ENCODE measurements around the gene BTNL9. TPM values are rescaled to one million over a fixed set of nuclear protein-coding genes. Genes with fewer than 3 reads are reported as not detected.

BTNL9 gene
- total RNA-seq, 4 donors from 2014 or later, result 9.0 to 36.9 (median 18.9) TPM

DNA sequence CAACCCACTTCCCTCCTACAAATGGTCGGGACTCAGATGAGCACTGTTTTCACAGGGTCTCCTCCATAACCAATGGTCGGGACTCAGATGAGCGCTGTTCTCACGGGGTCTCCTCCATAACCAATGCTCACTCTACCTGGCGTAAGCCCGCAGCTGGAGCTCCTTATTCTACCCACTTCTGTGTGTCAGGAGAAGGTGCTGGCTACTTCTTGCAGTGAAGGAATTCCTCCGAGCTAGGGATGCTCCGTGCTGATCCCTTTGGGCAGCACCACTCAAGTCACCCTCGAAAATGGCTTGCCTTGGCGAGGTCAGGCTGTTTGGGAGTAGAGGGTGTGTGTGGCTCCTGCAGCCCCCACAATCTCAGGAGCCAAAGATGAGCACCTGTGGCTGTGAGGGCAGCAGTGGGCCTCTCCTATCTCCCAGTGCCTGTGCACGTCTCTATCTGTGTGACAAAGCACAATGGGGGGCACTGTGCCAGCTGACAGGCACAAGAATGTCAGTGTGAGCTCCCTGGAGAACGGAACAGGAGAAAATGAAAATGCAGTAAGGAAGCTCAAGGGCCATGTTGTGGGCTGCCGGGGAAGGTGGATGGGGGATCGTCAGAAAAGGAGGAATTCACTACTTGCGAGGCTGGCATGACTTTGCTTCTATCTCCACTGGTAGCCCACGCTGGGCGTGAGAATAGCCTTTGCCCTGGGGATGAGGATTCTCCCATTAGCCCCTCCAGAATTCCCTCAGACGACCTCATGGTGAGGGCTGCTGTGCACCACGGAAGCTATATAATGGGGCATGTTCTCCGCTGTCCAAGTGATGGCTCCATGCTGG, 3.9 kb upstream of the BTNL9 start:
- peak in 1 of 2 donors; percentile 26 for DNase-seq
- no peaks in the 10 kb centered on the region for H3K9me3 ChIP-seq
- no peak for TF ChIP-seq POLR2A (IDR thresholded peaks at IDR 0.05)
- TF ChIP-seq, protein P1, sequence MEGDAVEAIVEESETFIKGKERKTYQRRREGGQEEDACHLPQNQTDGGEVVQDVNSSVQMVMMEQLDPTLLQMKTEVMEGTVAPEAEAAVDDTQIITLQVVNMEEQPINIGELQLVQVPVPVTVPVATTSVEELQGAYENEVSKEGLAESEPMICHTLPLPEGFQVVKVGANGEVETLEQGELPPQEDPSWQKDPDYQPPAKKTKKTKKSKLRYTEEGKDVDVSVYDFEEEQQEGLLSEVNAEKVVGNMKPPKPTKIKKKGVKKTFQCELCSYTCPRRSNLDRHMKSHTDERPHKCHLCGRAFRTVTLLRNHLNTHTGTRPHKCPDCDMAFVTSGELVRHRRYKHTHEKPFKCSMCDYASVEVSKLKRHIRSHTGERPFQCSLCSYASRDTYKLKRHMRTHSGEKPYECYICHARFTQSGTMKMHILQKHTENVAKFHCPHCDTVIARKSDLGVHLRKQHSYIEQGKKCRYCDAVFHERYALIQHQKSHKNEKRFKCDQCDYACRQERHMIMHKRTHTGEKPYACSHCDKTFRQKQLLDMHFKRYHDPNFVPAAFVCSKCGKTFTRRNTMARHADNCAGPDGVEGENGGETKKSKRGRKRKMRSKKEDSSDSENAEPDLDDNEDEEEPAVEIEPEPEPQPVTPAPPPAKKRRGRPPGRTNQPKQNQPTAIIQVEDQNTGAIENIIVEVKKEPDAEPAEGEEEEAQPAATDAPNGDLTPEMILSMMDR (IDR thresholded peaks at IDR 0.05), result no peak
- no peaks in the 10 kb centered on the region for H3K27me3 ChIP-seq
- H3K4me3 ChIP-seq, result no peak overlapping the region
- intact Hi-C loops (cut with DNase I; ENCODE audit: low total_unique reads), result no loop called here
- H3K4me1 ChIP-seq, result no peaks in the 10 kb centered on the region
- no peaks in the 10 kb centered on the region for H3K36me3 ChIP-seq
- no peak overlapping the region for H3K27ac ChIP-seq

DNA sequence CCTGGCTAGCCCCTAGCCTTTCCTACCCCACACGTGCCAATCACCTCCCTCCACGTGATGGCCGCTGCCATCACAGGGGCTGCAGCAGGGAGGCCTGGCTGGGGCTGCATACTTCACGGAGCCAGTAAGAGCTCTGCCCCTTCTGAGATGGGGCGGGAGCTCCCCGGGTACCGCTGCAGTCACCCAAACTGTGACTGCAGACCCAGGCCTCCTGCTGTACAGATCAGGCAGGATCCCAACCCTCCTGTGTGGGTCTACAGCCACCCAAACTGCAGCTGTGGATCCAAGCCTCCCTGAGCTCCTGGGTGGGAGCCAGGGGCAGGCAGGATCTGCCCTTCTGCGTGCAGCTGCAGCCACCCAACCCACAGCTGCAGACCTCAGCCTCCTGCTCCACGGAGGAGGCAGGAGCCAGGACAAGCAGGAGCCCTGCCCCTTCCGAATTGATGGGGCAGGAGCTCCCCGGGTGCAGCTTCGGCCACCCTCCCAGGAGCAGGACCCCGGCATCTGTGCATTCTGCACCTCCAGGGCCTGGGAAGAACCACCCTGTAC, 3.2 kb upstream of the BTNL9 start:
- no peak for DNase-seq
- intact Hi-C loops (cut with DNase I; ENCODE audit: low total_unique reads), result no loop called here
- Histone ChIP-seq H3K27ac (no peak overlapping the region), H3K27me3 (no peaks in the 10 kb centered on the region), H3K4me3 (no peak overlapping the region), H3K36me3 (no peaks in the 10 kb centered on the region), H3K4me1 (no peaks in the 10 kb centered on the region), H3K9me3 (no peaks in the 10 kb centered on the region)
- no peak for TF ChIP-seq POLR2A (IDR thresholded peaks at IDR 0.05)
- TF ChIP-seq, protein P1 (IDR thresholded peaks at IDR 0.05), result no peak

DNA sequence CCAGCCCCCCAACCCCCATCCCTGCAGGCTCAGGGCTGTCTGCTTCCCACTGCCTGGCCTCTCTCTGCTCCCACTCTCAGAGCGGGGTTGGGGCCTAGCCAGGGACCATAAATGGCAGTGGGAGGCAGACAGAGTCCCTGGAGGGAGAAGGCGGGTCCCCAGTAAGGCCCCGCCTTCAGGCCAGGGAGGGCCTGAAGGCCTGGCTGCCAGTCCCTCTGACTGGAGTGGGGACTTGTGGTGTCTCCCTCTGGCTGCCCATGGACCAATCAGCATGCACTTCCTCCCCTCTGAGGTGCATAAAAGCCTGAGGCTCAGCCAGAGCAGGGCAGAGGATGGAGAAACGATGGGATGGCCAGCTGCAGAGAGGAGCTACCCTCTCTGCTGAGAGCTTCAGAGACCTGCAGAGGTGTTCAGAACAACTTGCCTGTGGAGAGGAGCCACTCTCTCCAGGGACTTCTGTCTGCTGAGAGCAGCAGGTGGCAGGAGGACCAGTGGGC, 2.7 kb upstream of the BTNL9 start:
- H3K36me3 ChIP-seq, result no peaks in the 10 kb centered on the region
- no peaks in the 10 kb centered on the region for H3K27me3 ChIP-seq
- H3K9me3 ChIP-seq, result no peaks in the 10 kb centered on the region
- no peak for DNase-seq
- TF ChIP-seq, protein P1 (IDR thresholded peaks at IDR 0.05), result no peak
- TF ChIP-seq POLR2A (IDR thresholded peaks at IDR 0.05), result no peak
- H3K4me3 ChIP-seq, result no peak overlapping the region
- H3K27ac ChIP-seq, result no peak overlapping the region
- no peaks in the 10 kb centered on the region for H3K4me1 ChIP-seq
- intact Hi-C loops (cut with DNase I; ENCODE audit: low total_unique reads), result no loop called here

DNA sequence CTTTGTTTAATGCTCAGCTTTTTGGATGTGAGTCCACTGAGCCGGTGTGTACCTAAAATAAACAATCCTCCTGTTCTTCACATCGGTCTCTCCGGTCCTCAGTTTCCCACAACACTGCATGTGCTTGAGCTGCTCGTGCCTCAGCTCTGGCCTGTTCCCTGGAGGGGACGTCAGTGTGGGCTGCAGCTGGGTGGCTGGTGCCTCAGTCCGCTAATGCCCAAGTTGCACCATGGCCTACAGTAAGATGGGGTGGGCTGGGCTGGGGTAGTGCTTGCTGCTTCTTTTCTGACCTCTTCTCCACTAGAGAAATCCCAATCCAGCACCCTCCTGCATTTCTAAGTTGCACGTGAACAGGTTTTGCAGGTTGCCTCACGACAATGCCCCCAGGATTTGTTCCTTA, 595 bp upstream of the BTNL9 start:
- Histone ChIP-seq H3K4me3 (no peak overlapping the region), H3K9me3 (no peaks in the 10 kb centered on the region), H3K36me3 (no peaks in the 10 kb centered on the region), H3K27me3 (no peaks in the 10 kb centered on the region), H3K4me1 (no peaks in the 10 kb centered on the region), H3K27ac (no peak overlapping the region)
- TF ChIP-seq, protein P1 (IDR thresholded peaks at IDR 0.05), result no peak
- no peak for TF ChIP-seq POLR2A (IDR thresholded peaks at IDR 0.05)
- intact Hi-C loops (cut with DNase I; ENCODE audit: low total_unique reads), result no loop called here
- DNase-seq, result no peak

DNA sequence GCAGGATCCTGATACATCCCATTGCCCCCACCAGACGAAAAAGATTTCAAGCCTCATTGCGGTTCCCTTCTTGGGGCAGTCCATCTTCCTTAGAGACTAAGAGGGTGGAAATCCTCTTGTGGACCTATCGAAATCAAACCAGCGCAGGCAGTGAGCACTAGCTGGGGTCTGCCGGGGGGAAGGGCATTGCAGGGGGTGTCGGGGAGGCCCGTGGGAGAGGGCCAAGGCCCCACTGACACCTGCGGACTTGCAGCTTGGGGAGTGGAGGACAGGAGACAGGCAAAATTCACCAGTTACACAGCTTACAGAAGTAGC, 522 bp downstream of the BTNL9 start:
- no peak for DNase-seq
- no peak overlapping the region for H3K4me3 ChIP-seq
- intact Hi-C loops (cut with DNase I; ENCODE audit: low total_unique reads), result no loop called here

More for the DNA sequence above, 522 bp downstream of the BTNL9 start:
- Histone ChIP-seq H3K27ac (peak overlapping the region in 1 of 2 donors; percentile 24), H3K36me3 (no peaks in the 10 kb centered on the region), H3K27me3 (no peaks in the 10 kb centered on the region), H3K4me1 (no peaks in the 10 kb centered on the region), H3K9me3 (no peaks in the 10 kb centered on the region)
- TF ChIP-seq, protein P1 (IDR thresholded peaks at IDR 0.05), result no peak
- TF ChIP-seq POLR2A (IDR thresholded peaks at IDR 0.05), result no peak
